BLaER1 treated with 17β-estradiol and CSF1 and Interleukin-3, amounts not matched to agents 10 nM and 100 nM (cell line): ENCODE measurements around the gene CBLB.

Experiments
- H3K27ac ChIP-seq, 11 experiments: shearing (Covaris generic); formaldehyde crosslinking; 2 replicates each; pipeline ENCODE4 v1.8.1; 2022
- H3K27me3 ChIP-seq, 11 experiments: shearing (Covaris generic); formaldehyde crosslinking; 2 replicates each; pipeline ENCODE4 v1.8.1; 2022
- H3K36me3 ChIP-seq, 11 experiments: shearing (Covaris generic); formaldehyde crosslinking; 2 replicates each; pipeline ENCODE4 v1.8.1; 2022
- H3K4me1 ChIP-seq, 10 experiments: shearing (Covaris generic); formaldehyde crosslinking; 2 replicates each; pipeline ENCODE4 v1.8.1; 2022
- H3K4me2 ChIP-seq, 11 experiments: shearing (Covaris generic); formaldehyde crosslinking; 2 replicates each; pipeline ENCODE4 v1.8.1; 2022
- H3K4me3 ChIP-seq, 10 experiments: shearing (Covaris generic); formaldehyde crosslinking; 2 replicates each; pipeline ENCODE4 v1.8.1; 2022
- H3K9ac ChIP-seq, 11 experiments: shearing (Covaris generic); formaldehyde crosslinking; 2 replicates each; pipeline ENCODE4 v1.8.1; 2022
- H3K9me3 ChIP-seq, 11 experiments: shearing (Covaris generic); formaldehyde crosslinking; replicated peaks in 1 of 11; 2 replicates each; pipeline ENCODE4 v1.8.1; 2022
- H4K20me1 ChIP-seq, 11 experiments: shearing (Covaris generic); formaldehyde crosslinking; 2 replicates each; pipeline ENCODE4 v1.8.1; 2022
- Cebpa-rat ChIP-seq, 11 experiments: shearing (Covaris generic); IDR thresholded peaks; 2 replicates each; pipeline ENCODE4 v1.8.1; 2022

Gene CBLB

GRCh38 chr3:105774444-105775180 lies 94.2 kb downstream of the CBLB start:
- Histone ChIP-seq H3K9ac (no peak overlapping the region), H3K9me3 (peaks cover 0 to 18% (median 7%) of the 10 kb centered on the region in 11 experiments; a peak in 9 of 22 replicates), H3K36me3 (peaks cover 6 to 38% (median 20%) of the 10 kb centered on the region in 11 experiments; a peak in 16 of 22 replicates), H3K4me3 (no peak overlapping the region), H3K4me2 (peak overlapping the region in 1 of 11 experiments; percentile 28; a peak in 2 of 22 replicates), H3K27me3 (no peaks in the 10 kb centered on the region), H3K4me1 (peaks cover 0 to 11% (median 0%) of the 10 kb centered on the region in 10 experiments; a peak in 6 of 20 replicates), H3K27ac (no peak overlapping the region), H4K20me1 (peaks cover 0 to 96% (median 0%) of the 10 kb centered on the region in 11 experiments; a peak in 5 of 22 replicates)
- no peak for TF ChIP-seq Cebpa-rat (IDR thresholded peaks at IDR 0.05)

DNA sequence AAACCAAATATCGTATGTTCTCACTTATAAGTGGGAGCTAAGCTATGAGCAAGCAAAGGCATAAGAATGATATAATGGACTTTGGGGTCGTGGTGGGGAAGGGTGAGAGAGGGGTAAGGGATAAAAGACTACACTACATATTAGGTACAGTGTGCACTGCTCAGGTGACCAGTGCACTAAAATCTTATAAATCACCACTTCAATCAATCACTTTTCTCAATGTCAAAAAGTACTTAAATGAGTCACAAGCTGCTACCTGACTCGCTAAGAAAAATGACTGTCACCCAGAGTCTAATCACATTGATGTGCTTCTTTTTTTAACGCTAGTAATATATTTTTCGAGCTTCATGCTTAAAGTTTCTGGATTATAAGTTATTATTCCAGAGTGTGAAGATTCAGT lies 95.5 kb downstream of the CBLB start:
- no peak overlapping the region for H3K27ac ChIP-seq
- H3K9ac ChIP-seq = no peak overlapping the region
- TF ChIP-seq Cebpa-rat (IDR thresholded peaks at IDR 0.05) = no peak
- H3K4me2 ChIP-seq = no peak overlapping the region
- peaks cover 0 to 11% (median 0%) of the 10 kb centered on the region in 10 experiments; a peak in 6 of 20 replicates for H3K4me1 ChIP-seq
- peaks cover 0 to 18% (median 7%) of the 10 kb centered on the region in 11 experiments; a peak in 9 of 22 replicates for H3K9me3 ChIP-seq
- peaks cover 0 to 95% (median 0%) of the 10 kb centered on the region in 11 experiments; a peak in 4 of 22 replicates for H4K20me1 ChIP-seq
- no peak overlapping the region for H3K4me3 ChIP-seq
- no peaks in the 10 kb centered on the region for H3K27me3 ChIP-seq
- peaks cover 6 to 38% (median 20%) of the 10 kb centered on the region in 11 experiments; a peak in 16 of 22 replicates for H3K36me3 ChIP-seq

- H3K9ac ChIP-seq = no peak overlapping the region
- H4K20me1 ChIP-seq = peaks cover 0 to 96% (median 0%) of the 10 kb centered on the region in 11 experiments; a peak in 4 of 22 replicates
- H3K9me3 ChIP-seq = peaks cover 0 to 18% (median 7%) of the 10 kb centered on the region in 11 experiments; a peak in 9 of 22 replicates
- peaks cover 0 to 17% (median 4%) of the 10 kb centered on the region in 10 experiments; a peak in 13 of 20 replicates for H3K4me1 ChIP-seq
- H3K27ac ChIP-seq = no peak overlapping the region
- no peak overlapping the region for H3K4me3 ChIP-seq
- peaks cover 6 to 38% (median 20%) of the 10 kb centered on the region in 11 experiments; a peak in 16 of 22 replicates for H3K36me3 ChIP-seq
- no peak for TF ChIP-seq Cebpa-rat (IDR thresholded peaks at IDR 0.05)
- H3K27me3 ChIP-seq = no peaks in the 10 kb centered on the region
- no peak overlapping the region for H3K4me2 ChIP-seq
Measured at GRCh38 chr3:105772635-105773034, 96.2 kb downstream of the CBLB start.

DNA sequence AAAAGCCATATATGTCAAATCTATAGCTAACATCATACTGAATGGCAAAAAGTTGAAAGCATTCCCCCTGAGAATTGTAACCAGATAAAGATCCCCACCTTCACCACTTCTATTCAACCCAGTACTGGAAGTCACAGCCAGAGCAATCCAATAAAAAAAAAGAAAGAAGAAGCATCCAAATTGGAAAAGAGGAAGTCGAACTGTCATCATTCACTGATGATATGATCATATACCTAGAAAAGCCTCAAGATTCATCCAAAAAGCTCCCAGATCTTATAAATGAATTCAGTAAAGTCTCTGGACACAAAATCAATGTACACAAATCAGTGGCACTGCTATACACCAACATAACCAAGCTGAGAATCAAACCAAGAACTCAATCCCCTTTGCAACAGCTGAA lies 97.4 kb downstream of the CBLB start:
- H4K20me1 ChIP-seq = peaks cover 0 to 94% (median 0%) of the 10 kb centered on the region in 11 experiments; a peak in 4 of 22 replicates
- H3K9me3 ChIP-seq = peaks cover 0 to 18% (median 7%) of the 10 kb centered on the region in 11 experiments; a peak in 9 of 22 replicates
- no peaks in the 10 kb centered on the region for H3K27me3 ChIP-seq
- H3K9ac ChIP-seq = no peak overlapping the region
- H3K4me1 ChIP-seq = peaks cover 0 to 22% (median 9%) of the 10 kb centered on the region in 10 experiments; a peak in 13 of 20 replicates
- peaks cover 6 to 37% (median 20%) of the 10 kb centered on the region in 11 experiments; a peak in 14 of 22 replicates for H3K36me3 ChIP-seq
- H3K27ac ChIP-seq = no peak overlapping the region
- no peak for TF ChIP-seq Cebpa-rat (IDR thresholded peaks at IDR 0.05)
- H3K4me2 ChIP-seq = no peak overlapping the region
- H3K4me3 ChIP-seq = no peak overlapping the region

DNA sequence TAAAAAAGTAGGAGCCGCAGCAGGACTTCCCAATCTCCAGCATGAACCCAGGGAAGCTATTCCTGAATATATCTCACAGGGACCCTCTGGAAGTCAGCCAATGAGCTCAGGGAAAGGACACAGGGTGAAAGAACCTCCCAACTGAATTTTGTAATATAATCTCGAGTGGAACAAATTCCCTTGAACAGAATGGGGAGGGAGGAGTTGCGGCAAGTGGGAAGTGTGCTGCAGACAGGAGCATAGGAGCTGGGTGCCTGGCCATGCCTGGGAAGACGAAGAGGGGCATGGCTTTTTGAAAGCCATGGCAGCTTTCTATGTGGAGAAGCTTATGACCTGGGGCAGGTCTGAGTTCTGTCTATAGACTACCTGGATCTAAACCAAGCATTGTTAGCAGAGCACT lies 98.4 kb downstream of the CBLB start:
- Histone ChIP-seq H3K9me3 (peaks cover 0 to 18% (median 7%) of the 10 kb centered on the region in 11 experiments; a peak in 9 of 22 replicates), H3K4me1 (peaks cover 4 to 31% (median 19%) of the 10 kb centered on the region in 10 experiments), H4K20me1 (peaks cover 0 to 88% (median 0%) of the 10 kb centered on the region in 11 experiments; a peak in 4 of 22 replicates), H3K27ac (no peak overlapping the region), H3K9ac (no peak overlapping the region), H3K4me3 (no peak overlapping the region), H3K4me2 (no peak overlapping the region), H3K27me3 (no peaks in the 10 kb centered on the region), H3K36me3 (peaks cover 6 to 30% (median 18%) of the 10 kb centered on the region in 11 experiments; a peak in 14 of 22 replicates)
- TF ChIP-seq Cebpa-rat (IDR thresholded peaks at IDR 0.05) = no peak

DNA sequence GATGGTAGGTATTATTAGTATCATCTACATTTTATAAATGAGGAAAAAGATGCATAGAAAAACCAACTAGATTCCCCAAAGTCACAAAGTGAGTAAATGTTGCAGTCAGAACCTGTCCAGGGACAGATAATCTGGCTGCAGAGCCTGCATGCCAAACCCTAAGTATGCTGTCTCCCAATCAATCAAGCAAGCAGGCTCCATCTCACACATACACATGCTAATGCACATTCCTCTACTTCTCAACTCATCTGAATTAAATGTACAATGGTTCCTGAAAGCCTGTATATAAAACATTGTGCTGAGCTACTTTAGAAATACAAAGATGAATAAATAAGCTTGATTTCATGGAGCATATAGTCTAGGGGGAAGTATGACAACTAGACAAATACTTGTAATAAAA lies 101.0 kb downstream of the CBLB start:
- Histone ChIP-seq H3K9me3 (peaks cover 11 to 32% (median 21%) of the 10 kb centered on the region in 11 experiments), H3K27me3 (no peaks in the 10 kb centered on the region), H3K36me3 (peaks cover 11 to 38% (median 24%) of the 10 kb centered on the region in 11 experiments), H3K4me3 (no peak overlapping the region), H3K4me2 (peak overlapping the region in 10 of 11 experiments; percentile 2 to 42 (median 30); a peak in 12 of 22 replicates), H3K4me1 (peaks cover 17 to 43% (median 33%) of the 10 kb centered on the region in 10 experiments), H3K9ac (no peak overlapping the region), H3K27ac (no peak overlapping the region), H4K20me1 (peaks cover 0 to 73% (median 0%) of the 10 kb centered on the region in 11 experiments; a peak in 4 of 22 replicates)
- no peak for TF ChIP-seq Cebpa-rat (IDR thresholded peaks at IDR 0.05)

DNA sequence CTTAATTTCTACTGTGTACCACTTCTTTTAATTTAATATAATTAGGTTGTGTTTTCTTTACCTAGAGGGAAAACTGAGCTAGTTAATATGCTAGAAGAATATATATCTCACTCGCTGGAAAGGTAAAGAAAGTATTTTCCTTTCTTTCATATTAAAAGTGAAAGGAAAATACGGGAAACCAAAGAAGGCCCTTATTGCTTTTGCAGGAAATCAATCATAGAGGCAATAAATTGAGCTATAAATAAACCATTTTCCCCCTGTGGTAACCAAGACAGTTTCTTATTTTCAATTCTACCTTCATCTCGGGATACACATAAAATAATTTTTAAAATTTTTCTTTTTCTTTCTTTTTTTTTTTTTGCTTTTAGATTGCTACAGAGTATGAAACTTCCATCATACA lies 101.6 kb downstream of the CBLB start:
- Histone ChIP-seq H3K4me1 (peaks cover 17 to 43% (median 33%) of the 10 kb centered on the region in 10 experiments), H3K9me3 (peaks cover 16 to 38% (median 27%) of the 10 kb centered on the region in 11 experiments), H3K36me3 (peaks cover 16 to 41% (median 26%) of the 10 kb centered on the region in 11 experiments), H3K9ac (no peak overlapping the region), H3K27me3 (no peaks in the 10 kb centered on the region), H3K4me2 (peak overlapping the region in 8 of 11 experiments; percentile 2 to 42 (median 25); a peak in 10 of 22 replicates), H3K27ac (no peak overlapping the region), H3K4me3 (no peak overlapping the region), H4K20me1 (peaks cover 0 to 67% (median 0%) of the 10 kb centered on the region in 11 experiments; a peak in 4 of 22 replicates)
- TF ChIP-seq Cebpa-rat (IDR thresholded peaks at IDR 0.05) = no peak

GRCh38 chr3:105765308-105765639 lies 103.5 kb downstream of the CBLB start:
- H3K4me3 ChIP-seq = no peak overlapping the region

More at GRCh38 chr3:105765308-105765639, 103.5 kb downstream of the CBLB start:
- peaks cover 30 to 45% (median 40%) of the 10 kb centered on the region in 11 experiments for H3K9me3 ChIP-seq
- no peak for TF ChIP-seq Cebpa-rat (IDR thresholded peaks at IDR 0.05)
- peaks cover 29 to 52% (median 38%) of the 10 kb centered on the region in 11 experiments for H3K36me3 ChIP-seq
- peak overlapping the region; percentile 22 to 56 (median 44); a peak in 19 of 22 replicates for H3K4me2 ChIP-seq
- H3K27me3 ChIP-seq = no peaks in the 10 kb centered on the region
- H3K27ac ChIP-seq = peak overlapping the region in 9 of 11 experiments; percentile 28 to 69 (median 60); a peak in 16 of 22 replicates
- 0 out of 22 replicates have a peak overlapping the region, but pooled peaks of 1 of the 11 experiments have one; percentile 26 for H3K9ac ChIP-seq
- H3K4me1 ChIP-seq = peaks cover 17 to 43% (median 30%) of the 10 kb centered on the region in 10 experiments
- peaks cover 0 to 48% (median 0%) of the 10 kb centered on the region in 11 experiments; a peak in 3 of 22 replicates for H4K20me1 ChIP-seq
